Epithelial cell of proximal tubule (primary cell): ENCODE data around the gene FMNL3. TPM values are rescaled to one million over a fixed set of nuclear protein-coding genes. Genes with fewer than 3 reads are reported as not detected.

Source experiments
- DNase-seq: peaks from one replicate; pipeline ENCODE4 v3.0.0-alpha.2; 2011; ENCODE audit warnings: low read depth
- H3K4me3 ChIP-seq: 2 replicates; pipeline ENCODE4 v1.5.1; 2011; ENCODE audit warnings: low read depth, mild to moderate bottlenecking, low read length
- total RNA-seq: library from RNA; depleted of rRNA; stranded (reverse); fragments of >200 nt; gene quantifications from 2 replicates; pipeline ENCODE4 v1.2.3, GENCODE V29; 2015
- TF ChIP-seq, protein P1 (sequence below): conservative IDR thresholded peaks from 2 replicates; pipeline ENCODE4 v1.5.1; 2012; ENCODE audit warnings: low read depth, mild to moderate bottlenecking, low read length

The FMNL3 gene
- total RNA-seq, 1 donor from 2014 or later = 21.7 TPM

DNA sequence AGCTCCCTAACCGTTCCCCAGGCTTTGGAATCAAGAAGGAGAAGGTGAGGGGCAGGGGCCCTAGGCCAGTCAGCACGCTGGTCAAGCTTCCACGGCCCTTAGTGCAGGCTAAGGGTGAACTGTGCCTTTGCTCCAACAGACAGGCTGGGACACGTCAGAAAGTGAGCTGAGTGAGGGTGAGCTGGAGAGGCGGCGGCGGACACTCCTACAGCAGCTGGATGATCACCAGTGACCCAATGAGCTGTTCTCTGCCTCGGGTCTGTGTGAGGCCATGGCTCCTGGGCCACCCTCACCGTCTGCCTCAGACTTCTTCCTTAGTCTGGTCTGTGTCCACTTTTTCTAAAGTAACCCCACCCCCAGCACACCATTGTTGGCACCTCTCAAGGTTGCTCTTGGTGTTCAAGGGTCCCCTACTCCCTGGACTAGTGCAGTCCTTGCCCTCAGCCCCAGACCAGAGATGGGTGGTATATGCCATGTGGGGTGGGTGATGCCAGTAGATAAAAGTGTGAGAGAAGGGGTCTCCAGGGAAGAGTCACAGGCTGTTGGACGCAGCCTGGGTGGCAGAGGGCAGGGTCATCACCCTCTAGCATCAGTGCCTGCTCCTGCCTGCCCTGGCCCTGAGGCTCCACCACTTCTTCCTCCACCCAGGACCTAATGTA is 63.1 kb downstream of the FMNL3 start:
- H3K4me3 ChIP-seq = no peak overlapping the region
- no peak for DNase-seq
- TF ChIP-seq, protein P1, sequence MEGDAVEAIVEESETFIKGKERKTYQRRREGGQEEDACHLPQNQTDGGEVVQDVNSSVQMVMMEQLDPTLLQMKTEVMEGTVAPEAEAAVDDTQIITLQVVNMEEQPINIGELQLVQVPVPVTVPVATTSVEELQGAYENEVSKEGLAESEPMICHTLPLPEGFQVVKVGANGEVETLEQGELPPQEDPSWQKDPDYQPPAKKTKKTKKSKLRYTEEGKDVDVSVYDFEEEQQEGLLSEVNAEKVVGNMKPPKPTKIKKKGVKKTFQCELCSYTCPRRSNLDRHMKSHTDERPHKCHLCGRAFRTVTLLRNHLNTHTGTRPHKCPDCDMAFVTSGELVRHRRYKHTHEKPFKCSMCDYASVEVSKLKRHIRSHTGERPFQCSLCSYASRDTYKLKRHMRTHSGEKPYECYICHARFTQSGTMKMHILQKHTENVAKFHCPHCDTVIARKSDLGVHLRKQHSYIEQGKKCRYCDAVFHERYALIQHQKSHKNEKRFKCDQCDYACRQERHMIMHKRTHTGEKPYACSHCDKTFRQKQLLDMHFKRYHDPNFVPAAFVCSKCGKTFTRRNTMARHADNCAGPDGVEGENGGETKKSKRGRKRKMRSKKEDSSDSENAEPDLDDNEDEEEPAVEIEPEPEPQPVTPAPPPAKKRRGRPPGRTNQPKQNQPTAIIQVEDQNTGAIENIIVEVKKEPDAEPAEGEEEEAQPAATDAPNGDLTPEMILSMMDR = no peak

- no peak for DNase-seq
- TF ChIP-seq, protein P1 = no peak
These were observed 64.1 kb downstream of the FMNL3 start for GRCh38 chr12:49643135-49643534.

DNA sequence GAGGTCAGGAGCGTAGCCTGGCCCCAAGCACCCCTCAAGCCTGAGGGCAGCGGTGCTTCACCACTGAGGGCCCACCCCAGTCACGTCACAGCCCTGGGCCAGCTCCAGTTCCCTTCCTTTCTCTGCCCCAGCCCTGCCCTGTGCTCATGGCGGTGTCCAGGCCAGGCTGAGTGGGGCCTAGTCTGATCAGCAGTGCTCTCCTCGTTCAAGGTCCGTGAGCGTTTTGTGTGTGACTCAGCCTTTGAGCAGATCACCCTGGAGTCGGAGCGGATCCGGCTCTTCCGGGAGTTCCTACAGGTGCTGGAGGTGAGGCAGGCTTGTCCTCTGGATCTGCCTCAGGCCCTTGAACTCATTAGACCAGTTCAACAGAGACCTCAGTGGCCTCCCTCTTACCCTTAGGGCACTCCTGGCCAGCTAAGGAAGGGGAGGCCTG is 64.8 kb downstream of the FMNL3 start:
- DNase-seq = no peak

More at GRCh38 chr12:49643135-49643534, 64.1 kb downstream of the FMNL3 start:
- no peak overlapping the region for H3K4me3 ChIP-seq

DNA sequence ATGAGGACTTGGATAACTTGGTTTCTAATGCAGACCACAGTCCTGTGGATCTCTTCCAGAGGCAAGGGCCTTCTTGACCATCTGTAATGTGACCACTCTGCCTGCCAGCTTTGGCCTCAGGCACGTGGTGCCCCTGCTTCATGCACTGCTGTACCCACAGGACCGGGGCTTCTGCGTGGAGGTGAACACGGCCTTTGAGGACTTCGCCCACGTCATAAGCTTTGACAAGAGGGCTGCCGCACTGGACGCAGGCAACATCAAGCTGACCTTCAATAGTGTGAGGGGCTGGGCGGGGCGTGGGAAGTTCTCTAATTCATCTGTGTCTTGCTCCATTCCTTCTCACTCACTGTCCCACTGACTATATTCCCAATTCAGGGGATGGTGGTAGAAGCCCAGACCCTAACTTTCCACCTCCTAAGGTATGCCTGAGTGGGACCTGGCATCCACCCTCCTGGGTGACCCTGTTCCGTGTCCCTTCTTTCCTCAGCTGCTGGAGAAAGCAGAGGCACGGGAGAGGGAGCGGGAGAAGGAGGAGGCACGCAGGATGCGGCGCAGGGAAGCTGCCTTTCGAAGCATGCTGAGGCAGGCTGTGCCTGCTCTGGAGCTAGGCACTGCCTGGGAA is 65.3 kb downstream of the FMNL3 start:
- no peak overlapping the region for H3K4me3 ChIP-seq
- TF ChIP-seq, protein P1 = no peak
- DNase-seq = no peak

More for the DNA sequence above, 64.8 kb downstream of the FMNL3 start:
- no peak overlapping the region for H3K4me3 ChIP-seq
- TF ChIP-seq, protein P1 = no peak

- TF ChIP-seq, protein P1 = peak; percentile 77
- DNase-seq = peak; percentile 15
- H3K4me3 ChIP-seq = no peak overlapping the region
These were observed 70.0 kb downstream of the FMNL3 start for GRCh38 chr12:49636979-49637755.

GRCh38 chr12:49636574-49636973 is 70.6 kb downstream of the FMNL3 start:
- no peak for DNase-seq
- TF ChIP-seq, protein P1 = no peak
- H3K4me3 ChIP-seq = no peak overlapping the region
